ENCODE data around the gene UBE2O.
A peak's percentile ranks its signal among the peaks of the same experiment; 100 is the strongest.

The UBE2O gene

GRCh38 chr17:76467366-76467765, 14.4 kb upstream of the UBE2O start, which contains the start of gene AANAT:
AANAT (plus strand) TSS chr17:76467603; CDS start chr17:76468747, 1,144 bp downstream.
- no peak for DNase-seq (ENCODE audit: low spot score)

GRCh38 chr17:76466775-76467130, 13.8 kb upstream of the UBE2O start:
- no peak for DNase-seq (ENCODE audit: low spot score)

GRCh38 chr17:76462556-76463290, 9.8 kb upstream of the UBE2O start:
- DNase-seq (ENCODE audit: low spot score), result no peak

GRCh38 chr17:76461765-76462555, 9.0 kb upstream of the UBE2O start:
- DNase-seq (ENCODE audit: low spot score), result no peak

- DNase-seq (ENCODE audit: low spot score), result no peak
Observed at GRCh38 chr17:76459674-76460073, 6.7 kb upstream of the UBE2O start.

GRCh38 chr17:76458580-76459490, 5.9 kb upstream of the UBE2O start:
- DNase-seq (ENCODE audit: low spot score), result peak; percentile 84

GRCh38 chr17:76453431-76453743, 435 bp upstream of the UBE2O start:
- DNase-seq (ENCODE audit: low spot score), result no peak

- no peak for DNase-seq (ENCODE audit: low spot score)
Observed at GRCh38 chr17:76452127-76452659, 759 bp downstream of the UBE2O start.

GRCh38 chr17:76451506-76451905, 1.4 kb downstream of the UBE2O start:
- no peak for DNase-seq (ENCODE audit: low spot score)

- DNase-seq (ENCODE audit: low spot score), result no peak
Observed at GRCh38 chr17:76449126-76449525, 3.8 kb downstream of the UBE2O start.

- no peak for DNase-seq (ENCODE audit: low spot score)
Observed at GRCh38 chr17:76447931-76448652, 4.9 kb downstream of the UBE2O start.

GRCh38 chr17:76446449-76447231, 6.3 kb downstream of the UBE2O start:
- DNase-seq (ENCODE audit: low spot score), result peak; percentile 69

- no peak for DNase-seq (ENCODE audit: low spot score)
Observed at GRCh38 chr17:76445697-76446448, 7.1 kb downstream of the UBE2O start.

- DNase-seq (ENCODE audit: low spot score), result no peak
Observed at GRCh38 chr17:76444518-76445311, 8.2 kb downstream of the UBE2O start.

- DNase-seq (ENCODE audit: low spot score), result no peak
Observed at GRCh38 chr17:76442341-76443338, 10.3 kb downstream of the UBE2O start.

- no peak for DNase-seq (ENCODE audit: low spot score)
Observed at GRCh38 chr17:76441686-76442340, 11.1 kb downstream of the UBE2O start.

- no peak for DNase-seq (ENCODE audit: low spot score)
Observed at GRCh38 chr17:76440751-76441362, 12.1 kb downstream of the UBE2O start.

All from HuH-7 (cell line).